Neural cell (in vitro differentiated cells): ENCODE data around the gene DKC1.

Experiments
- CTCF ChIP-seq: fragments of 450-650 bp; IDR thresholded peaks from 2 replicates; pipeline ENCODE4 v1.5.1; 2014; ENCODE audit warnings: antibody characterized with exemption, mild to moderate bottlenecking, moderate library complexity; ENCODE audit not compliant: poor library complexity, severe bottlenecking
- EZH2 ChIP-seq: fragments of 200-600, 300-800 bp; shearing (Covaris generic), sonication (generic); IDR thresholded peaks from 2 replicates; pipeline ENCODE4 v1.6.1; 2014; ENCODE audit warnings: antibody characterized with exemption, low read length, borderline replicate concordance, mild to moderate bottlenecking; ENCODE audit not compliant: insufficient read depth, poor library complexity, severe bottlenecking
- REST ChIP-seq: IDR thresholded peaks from 2 replicates; pipeline ENCODE4 v1.6.1; 2012; ENCODE audit warnings: borderline replicate concordance
- TAF1 ChIP-seq: IDR thresholded peaks from 2 replicates; pipeline ENCODE4 v1.6.1; 2012; ENCODE audit warnings: low read depth

- TF ChIP-seq REST = peak; percentile 1
- peak; percentile 31 for TF ChIP-seq CTCF
- TF ChIP-seq TAF1 = peak; percentile 31
- TF ChIP-seq EZH2 = no peak
Measured at GRCh38 chrX:154762537-154763296, at the start of gene DKC1.
